Activated naive CD8-positive, alpha-beta T cell treated with anti-CD3 and anti-CD28 coated beads for 36 hours (primary cell): ENCODE data around the gene JADE2. TPM values are rescaled to one million over a fixed set of nuclear protein-coding genes. Genes with fewer than 3 reads are reported as not detected.
"Not testable (repeated sequence)": the region's sequence is repeated elsewhere in the genome, so short reads cannot be mapped to it uniquely, and the experiment has no call there.

Source experiments
- DNase-seq: peaks from one replicate; pipeline ENCODE4 v3.0.0; 2021
- H3K27ac Mint-ChIP-seq: one replicate; pipeline ENCODE4 v1.8.0; 2022; ENCODE audit warnings: mild to moderate bottlenecking, moderate library complexity, mixed read lengths
- H3K27me3 Mint-ChIP-seq: one replicate; pipeline ENCODE4 v1.8.0; 2022; ENCODE audit warnings: mild to moderate bottlenecking, mixed read lengths
- H3K36me3 Mint-ChIP-seq: one replicate; pipeline ENCODE4 v1.8.0; 2021; ENCODE audit warnings: mild to moderate bottlenecking, mixed read lengths
- H3K4me1 Mint-ChIP-seq: one replicate; pipeline ENCODE4 v1.8.0; 2021; ENCODE audit warnings: mixed read lengths
- H3K4me3 Mint-ChIP-seq: one replicate; pipeline ENCODE4 v1.8.0; 2022; ENCODE audit warnings: mild to moderate bottlenecking, moderate library complexity, mixed read lengths
- H3K9me3 Mint-ChIP-seq: one replicate; pipeline ENCODE4 v1.8.0; 2022; ENCODE audit warnings: mixed read lengths
- total RNA-seq, 2 experiments: library from RNA; stranded (reverse); gene quantifications; one replicate each; pipeline ENCODE4 v1.2.3, GENCODE V29; 2021

JADE2 gene
- total RNA-seq = 10 to 100 TPM; 80.2 to 80.3 TPM

- Mint-ChIP-seq H3K36me3 (peaks cover 3% of the 10 kb centered on the region), H3K4me3 (peak within 1 kb of the TSS; percentile 98), H3K27ac (peak within 1 kb of the TSS; percentile 98), H3K9me3 (no peaks in the 10 kb centered on the region), H3K27me3 (peaks cover 3% of the 10 kb centered on the region), H3K4me1 (peaks cover 35% of the 10 kb centered on the region)
- DNase-seq = peak; percentile 83
These were observed at the start of gene JADE2 for GRCh38 chr5:134524826-134525682. TSS of gene JADE2 (plus strand) at chr5:134525670. CDS start at chr5:134535858, 10,188 bp downstream.

- Mint-ChIP-seq H3K27me3 (no peaks in the 10 kb centered on the region), H3K36me3 (peaks cover 3% of the 10 kb centered on the region), H3K4me3 (no peak overlapping the region), H3K9me3 (peaks cover 6% of the 10 kb centered on the region), H3K4me1 (peaks cover 2% of the 10 kb centered on the region), H3K27ac (no peak overlapping the region)
- no peak for DNase-seq
These were observed 47.8 kb upstream of the JADE2 start for GRCh38 chr5:134477462-134478245.

- Mint-ChIP-seq H3K4me1 (no peaks in the 10 kb centered on the region), H3K36me3 (no peaks in the 10 kb centered on the region), H3K27ac (no peak overlapping the region), H3K4me3 (no peak overlapping the region), H3K9me3 (peaks cover 1% of the 10 kb centered on the region), H3K27me3 (no peaks in the 10 kb centered on the region)
- no peak for DNase-seq
These were observed 45.6 kb upstream of the JADE2 start for GRCh38 chr5:134479839-134480238.

GRCh38 chr5:134489227-134489944 is 36.1 kb upstream of the JADE2 start:
- H3K4me3 Mint-ChIP-seq = no peak overlapping the region
- H3K9me3 Mint-ChIP-seq = peaks cover 4% of the 10 kb centered on the region

GRCh38 chr5:134490255-134490924 is 35.1 kb upstream of the JADE2 start:
- Mint-ChIP-seq H3K36me3 (no peaks in the 10 kb centered on the region), H3K27ac (no peak overlapping the region), H3K4me3 (no peak overlapping the region), H3K4me1 (peaks cover 2% of the 10 kb centered on the region), H3K27me3 (no peaks in the 10 kb centered on the region), H3K9me3 (peaks cover under 1% of the 10 kb centered on the region)
- no peak for DNase-seq

More at GRCh38 chr5:134489227-134489944, 36.1 kb upstream of the JADE2 start:
- no peak for DNase-seq
- Mint-ChIP-seq H3K36me3 (no peaks in the 10 kb centered on the region), H3K27me3 (no peaks in the 10 kb centered on the region), H3K4me1 (peaks cover 2% of the 10 kb centered on the region), H3K27ac (no peak overlapping the region)

- H3K27ac Mint-ChIP-seq = no peak overlapping the region
- no peak overlapping the region for H3K4me3 Mint-ChIP-seq
- H3K9me3 Mint-ChIP-seq = no peaks in the 10 kb centered on the region
- peaks cover 2% of the 10 kb centered on the region for H3K4me1 Mint-ChIP-seq
- no peaks in the 10 kb centered on the region for H3K27me3 Mint-ChIP-seq
- no peaks in the 10 kb centered on the region for H3K36me3 Mint-ChIP-seq
- DNase-seq = no peak
These were observed 34.6 kb upstream of the JADE2 start for GRCh38 chr5:134490925-134491271.

GRCh38 chr5:134491841-134492442 is 33.5 kb upstream of the JADE2 start:
- no peak overlapping the region for H3K27ac Mint-ChIP-seq
- H3K27me3 Mint-ChIP-seq = no peaks in the 10 kb centered on the region
- DNase-seq = no peak
- no peaks in the 10 kb centered on the region for H3K9me3 Mint-ChIP-seq
- H3K4me1 Mint-ChIP-seq = peaks cover 2% of the 10 kb centered on the region
- no peak overlapping the region for H3K4me3 Mint-ChIP-seq
- H3K36me3 Mint-ChIP-seq = no peaks in the 10 kb centered on the region

- H3K27me3 Mint-ChIP-seq = no peaks in the 10 kb centered on the region
- H3K4me3 Mint-ChIP-seq = no peak overlapping the region
- H3K27ac Mint-ChIP-seq = no peak overlapping the region
- H3K9me3 Mint-ChIP-seq = no peaks in the 10 kb centered on the region
- H3K36me3 Mint-ChIP-seq = no peaks in the 10 kb centered on the region
- H3K4me1 Mint-ChIP-seq = peaks cover 2% of the 10 kb centered on the region
- DNase-seq = no peak
These were observed 32.9 kb upstream of the JADE2 start for GRCh38 chr5:134492568-134492967.

- Mint-ChIP-seq H3K27ac (no peak overlapping the region), H3K4me1 (peaks cover 2% of the 10 kb centered on the region), H3K36me3 (no peaks in the 10 kb centered on the region), H3K4me3 (no peak overlapping the region), H3K27me3 (no peaks in the 10 kb centered on the region), H3K9me3 (no peaks in the 10 kb centered on the region)
- no peak for DNase-seq
These were observed 31.9 kb upstream of the JADE2 start for GRCh38 chr5:134493461-134494055.

GRCh38 chr5:134494780-134495179 is 30.7 kb upstream of the JADE2 start:
- Mint-ChIP-seq H3K4me1 (peaks cover 2% of the 10 kb centered on the region), H3K36me3 (no peaks in the 10 kb centered on the region), H3K9me3 (no peaks in the 10 kb centered on the region), H3K4me3 (no peak overlapping the region), H3K27me3 (no peaks in the 10 kb centered on the region), H3K27ac (no peak overlapping the region)
- no peak for DNase-seq

GRCh38 chr5:134499905-134500304 is 25.6 kb upstream of the JADE2 start:
- DNase-seq, H3K4me3 Mint-ChIP-seq, H3K36me3 Mint-ChIP-seq, H3K9me3 Mint-ChIP-seq, H3K27ac Mint-ChIP-seq, H3K27me3 Mint-ChIP-seq: not testable (repeated sequence)
- peaks cover 22% of the 10 kb centered on the region for H3K4me1 Mint-ChIP-seq

GRCh38 chr5:134500699-134501430 is 24.6 kb upstream of the JADE2 start:
- Mint-ChIP-seq H3K36me3 (no peaks in the 10 kb centered on the region), H3K27me3 (no peaks in the 10 kb centered on the region), H3K9me3 (no peaks in the 10 kb centered on the region), H3K4me1 (peaks cover 22% of the 10 kb centered on the region), H3K4me3 (no peak overlapping the region), H3K27ac (no peak overlapping the region)
- DNase-seq = no peak

GRCh38 chr5:134502259-134502658 is 23.2 kb upstream of the JADE2 start:
- no peaks in the 10 kb centered on the region for H3K27me3 Mint-ChIP-seq
- peak overlapping the region; percentile 11 for H3K27ac Mint-ChIP-seq
- no peaks in the 10 kb centered on the region for H3K36me3 Mint-ChIP-seq
- H3K4me1 Mint-ChIP-seq = peaks cover 24% of the 10 kb centered on the region
- H3K9me3 Mint-ChIP-seq = no peaks in the 10 kb centered on the region
- DNase-seq = no peak
- no peak overlapping the region for H3K4me3 Mint-ChIP-seq
